Suprapubic skin (tissue), 4 donors: ENCODE measurements around the gene BDNF. TPM values are rescaled to one million over a fixed set of nuclear protein-coding genes. Genes with fewer than 3 reads are reported as not detected.
"Not testable (repeated sequence)": the region's sequence is repeated elsewhere in the genome, so short reads cannot be mapped to it uniquely, and the experiment has no call there.

ENCODE experiments used
- DNase-seq, 2 donors: peaks; one replicate each; pipeline ENCODE4 v3.0.0-alpha.2; 2019; ENCODE audit warnings: low spot score in 2 of 2
- H3K27ac ChIP-seq: fragments of 200-600 bp; sonication (generic); one replicate; pipeline ENCODE4 v1.5.1; 2019
- H3K27me3 ChIP-seq: fragments of 200-600 bp; sonication (generic); one replicate; pipeline ENCODE4 v1.5.1; 2019
- H3K36me3 ChIP-seq: fragments of 200-600 bp; sonication (generic); one replicate; pipeline ENCODE4 v1.5.1; 2019
- H3K4me1 ChIP-seq: fragments of 200-600 bp; sonication (generic); one replicate; pipeline ENCODE4 v1.5.1; 2019
- H3K4me3 ChIP-seq: fragments of 200-600 bp; sonication (generic); one replicate; pipeline ENCODE4 v1.5.1; 2019; ENCODE audit warnings: mild to moderate bottlenecking
- H3K9me3 ChIP-seq: fragments of 200-600 bp; sonication (generic); one replicate; pipeline ENCODE4 v1.5.1; 2019
- EP300 ChIP-seq: sonication (generic); formaldehyde crosslinking; IDR thresholded peaks from one replicate; pipeline ENCODE4 v1.6.1; 2017; ENCODE audit warnings: antibody characterized with exemption
- POLR2A ChIP-seq, 2 donors: fragments of 450-650 bp; IDR thresholded peaks; one replicate each; pipeline ENCODE4 v1.6.1; 2017; ENCODE audit warnings: antibody characterized with exemption in 2 of 2, mild to moderate bottlenecking in 2 of 2, moderate library complexity in 2 of 2
- POLR2AphosphoS5 ChIP-seq, 3 donors: sonication (generic); formaldehyde crosslinking; IDR thresholded peaks; one replicate each; pipeline ENCODE4 v1.6.1; 2017; ENCODE audit warnings: antibody characterized with exemption in 3 of 3
- WGBS: methylation state at CpG from one replicate; pipeline ENCODE4 v1.1.5; 2018; 5-methylcytosine and 5-hydroxymethylcytosine counted together
- total RNA-seq, 4 donors: library from RNA; depleted of rRNA; stranded (reverse); fragments of >200 nt; gene quantifications; one replicate each; pipeline ENCODE4 v1.1.0, GENCODE V29; 2016
- TF ChIP-seq, protein P1 (sequence below), 2 donors: fragments of 200-600 bp in 1 of 2; fragments of 450-650 bp in 1 of 2; sonication (generic) in 1 of 2; IDR thresholded peaks; one replicate each; pipeline ENCODE4 v1.5.1; 2016 to 2019; ENCODE audit warnings: antibody characterized with exemption in 2 of 2, mild to moderate bottlenecking in 1 of 2, moderate library complexity in 1 of 2

BDNF gene
- total RNA-seq, 4 donors from 2014 or later: 0.17 to 2.0 (median 0.54) TPM

DNA sequence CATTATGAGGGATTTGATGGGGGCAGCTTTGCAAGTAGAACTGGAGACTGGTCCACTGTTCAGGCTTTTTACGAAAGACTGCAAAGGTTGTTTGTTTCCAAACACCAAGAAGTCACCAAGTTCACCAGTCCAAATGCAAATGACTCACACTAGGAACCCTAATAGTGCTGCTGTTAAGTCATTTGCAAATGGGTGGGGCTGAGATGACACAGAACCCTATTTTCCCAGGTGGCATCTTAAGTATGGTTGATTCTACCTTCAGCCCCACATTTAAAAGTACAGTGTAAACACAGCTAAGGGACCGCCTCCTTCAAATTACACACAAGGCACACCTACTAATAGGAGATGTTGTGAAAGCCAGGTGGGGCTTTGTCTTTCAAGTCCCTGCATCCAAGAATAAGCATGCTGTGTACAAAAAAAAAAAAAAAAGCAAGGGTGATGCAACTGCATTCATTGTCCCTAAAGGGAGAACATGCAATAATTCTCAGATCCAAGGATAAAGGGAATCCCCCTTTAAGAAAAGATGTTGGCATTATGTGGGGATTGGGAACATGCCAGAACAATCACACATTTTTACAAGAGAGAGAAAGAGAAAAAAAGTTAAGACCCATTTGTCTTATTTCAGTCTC is 27.3 kb downstream of the BDNF start:
- Histone ChIP-seq H3K4me3 (no peak overlapping the region), H3K27me3 (no peaks in the 10 kb centered on the region), H3K27ac (peak overlapping the region; percentile 58), H3K36me3 (no peaks in the 10 kb centered on the region), H3K9me3 (no peaks in the 10 kb centered on the region), H3K4me1 (peaks cover 5% of the 10 kb centered on the region)
- no peak for DNase-seq
- WGBS: 53% methylated on average over 2 of the region's 2 CpGs
- TF ChIP-seq, protein P1, sequence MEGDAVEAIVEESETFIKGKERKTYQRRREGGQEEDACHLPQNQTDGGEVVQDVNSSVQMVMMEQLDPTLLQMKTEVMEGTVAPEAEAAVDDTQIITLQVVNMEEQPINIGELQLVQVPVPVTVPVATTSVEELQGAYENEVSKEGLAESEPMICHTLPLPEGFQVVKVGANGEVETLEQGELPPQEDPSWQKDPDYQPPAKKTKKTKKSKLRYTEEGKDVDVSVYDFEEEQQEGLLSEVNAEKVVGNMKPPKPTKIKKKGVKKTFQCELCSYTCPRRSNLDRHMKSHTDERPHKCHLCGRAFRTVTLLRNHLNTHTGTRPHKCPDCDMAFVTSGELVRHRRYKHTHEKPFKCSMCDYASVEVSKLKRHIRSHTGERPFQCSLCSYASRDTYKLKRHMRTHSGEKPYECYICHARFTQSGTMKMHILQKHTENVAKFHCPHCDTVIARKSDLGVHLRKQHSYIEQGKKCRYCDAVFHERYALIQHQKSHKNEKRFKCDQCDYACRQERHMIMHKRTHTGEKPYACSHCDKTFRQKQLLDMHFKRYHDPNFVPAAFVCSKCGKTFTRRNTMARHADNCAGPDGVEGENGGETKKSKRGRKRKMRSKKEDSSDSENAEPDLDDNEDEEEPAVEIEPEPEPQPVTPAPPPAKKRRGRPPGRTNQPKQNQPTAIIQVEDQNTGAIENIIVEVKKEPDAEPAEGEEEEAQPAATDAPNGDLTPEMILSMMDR (IDR thresholded peaks at IDR 0.05): no peak
- TF ChIP-seq POLR2A (IDR thresholded peaks at IDR 0.05) (no peak), POLR2AphosphoS5 (IDR thresholded peaks at IDR 0.05) (no peak), EP300 (no peak)

DNA sequence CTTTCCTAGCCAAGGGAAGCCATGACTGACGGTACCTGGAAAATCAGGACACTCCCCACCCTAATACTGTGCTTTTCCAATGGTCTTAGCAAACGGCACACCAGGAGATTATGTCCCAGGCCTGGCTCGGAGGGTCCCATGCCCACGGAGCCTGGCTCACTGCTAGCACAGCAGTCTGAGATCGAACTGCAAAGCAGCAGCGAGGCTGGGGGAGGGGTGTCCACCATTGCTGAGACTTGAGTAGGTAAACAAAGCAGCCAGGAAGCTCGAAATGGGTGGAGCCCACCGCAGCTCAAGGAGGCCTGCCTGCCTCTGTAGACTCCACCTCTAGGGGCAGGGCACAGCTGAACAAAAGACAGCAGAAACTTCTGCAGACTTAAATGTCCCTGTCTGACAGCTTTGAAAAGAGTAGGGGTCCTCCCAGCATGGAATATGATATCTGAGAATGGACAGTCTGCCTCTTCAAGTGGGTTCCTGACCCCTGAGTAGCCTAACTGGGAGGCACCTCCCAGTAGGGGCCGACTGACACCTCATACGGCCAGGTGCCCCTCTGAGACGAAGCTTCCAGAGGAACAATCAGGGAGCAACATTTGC is 34.6 kb downstream of the BDNF start:
- H3K9me3 ChIP-seq, H3K36me3 ChIP-seq, H3K27me3 ChIP-seq, H3K4me3 ChIP-seq, DNase-seq, H3K27ac ChIP-seq, H3K4me1 ChIP-seq: not testable (repeated sequence)
- WGBS: 83% methylated on average over 9 of the region's 11 CpGs

DNA sequence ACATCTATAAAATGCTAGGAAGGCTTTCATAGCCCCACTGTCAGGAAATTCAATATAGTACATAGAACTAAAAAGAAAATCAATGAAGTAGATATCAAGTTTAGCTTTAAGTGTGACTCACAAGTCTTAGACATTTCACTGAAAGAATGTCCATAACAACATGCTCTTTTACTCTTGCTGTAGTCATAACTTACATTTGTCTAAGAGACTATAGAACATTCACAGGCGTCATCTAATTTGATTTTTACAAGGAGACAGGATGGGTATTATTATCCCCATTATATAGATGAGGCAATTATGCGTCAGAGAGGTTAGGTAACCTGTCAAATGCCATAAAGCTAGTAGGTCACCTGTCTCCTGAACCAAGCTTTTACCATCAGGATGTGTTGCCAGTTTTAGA is 36.9 kb downstream of the BDNF start:
- H3K27me3 ChIP-seq: no peaks in the 10 kb centered on the region

DNA sequence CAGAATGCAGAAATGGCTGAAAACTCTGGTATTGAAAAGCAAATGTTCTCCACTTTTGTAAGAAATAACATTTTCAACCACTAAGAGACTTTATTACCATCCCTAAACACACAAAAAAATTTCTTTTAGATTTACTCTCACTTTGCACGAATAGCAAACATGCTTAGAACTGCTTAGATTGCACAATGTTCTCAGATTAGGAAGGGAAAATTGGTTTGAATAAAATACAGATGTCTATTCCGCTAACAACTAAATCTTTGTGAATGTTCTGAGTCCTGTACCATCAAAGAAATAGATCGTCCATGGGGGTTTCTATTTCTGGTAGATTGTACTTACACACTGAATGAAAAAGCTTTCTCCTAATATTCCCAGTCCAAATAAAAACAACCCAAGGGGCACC is 40.1 kb downstream of the BDNF start:
- H3K27me3 ChIP-seq: no peaks in the 10 kb centered on the region
- peaks cover 3% of the 10 kb centered on the region for H3K36me3 ChIP-seq
- no peak for TF ChIP-seq EP300
- TF ChIP-seq POLR2A (IDR thresholded peaks at IDR 0.05): no peak
- TF ChIP-seq POLR2AphosphoS5 (IDR thresholded peaks at IDR 0.05): no peak
- TF ChIP-seq, protein P1 (IDR thresholded peaks at IDR 0.05): no peak
- H3K9me3 ChIP-seq: no peaks in the 10 kb centered on the region
- H3K4me3 ChIP-seq: no peak overlapping the region
- DNase-seq: no peak
- no peaks in the 10 kb centered on the region for H3K4me1 ChIP-seq
- WGBS: 49% methylated on average over 3 of the region's 3 CpGs
- H3K27ac ChIP-seq: no peak overlapping the region

More for the DNA sequence above, 36.9 kb downstream of the BDNF start:
- TF ChIP-seq POLR2A (IDR thresholded peaks at IDR 0.05) (no peak), EP300 (no peak), POLR2AphosphoS5 (IDR thresholded peaks at IDR 0.05) (no peak)
- TF ChIP-seq, protein P1 (IDR thresholded peaks at IDR 0.05): no peak
- Histone ChIP-seq H3K36me3 (no peaks in the 10 kb centered on the region), H3K4me1 (no peaks in the 10 kb centered on the region), H3K27ac (no peak overlapping the region), H3K4me3 (no peak overlapping the region), H3K9me3 (no peaks in the 10 kb centered on the region)
- no peak for DNase-seq
- WGBS: 92% methylated on average over 2 of the region's 2 CpGs

DNA sequence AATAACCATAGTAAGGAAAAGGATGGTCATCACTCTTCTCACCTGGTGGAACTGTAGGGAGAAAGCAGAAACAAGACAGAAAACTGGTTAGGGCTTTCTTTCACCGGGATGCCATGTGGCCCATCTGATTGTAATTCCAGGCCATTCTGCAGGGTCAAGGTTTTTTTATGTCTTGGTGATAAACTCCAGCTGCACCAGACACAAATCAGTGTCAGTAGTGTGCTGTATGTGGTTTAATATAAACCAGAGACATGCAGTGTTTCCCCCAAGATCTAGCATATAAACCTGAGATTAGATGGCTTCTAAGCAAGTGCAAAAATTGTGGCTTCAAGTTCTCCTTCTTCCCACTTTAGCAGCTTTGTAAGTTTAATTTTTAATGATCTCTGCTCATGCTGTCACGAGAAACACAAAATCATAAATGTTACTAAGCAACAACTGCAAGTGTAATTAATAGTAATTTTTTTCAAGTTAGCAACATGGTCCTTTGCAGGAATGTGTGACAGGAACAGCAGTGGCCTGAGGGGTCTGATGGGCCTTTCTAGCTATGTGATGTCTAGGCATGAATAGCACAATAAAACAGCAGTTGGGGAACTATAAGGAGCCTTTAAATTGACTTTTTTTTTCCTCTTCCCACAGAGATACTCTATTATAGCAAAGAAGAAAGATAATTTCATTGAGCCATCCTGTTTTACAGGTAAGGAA is 41.6 kb downstream of the BDNF start:
- TF ChIP-seq POLR2AphosphoS5 (IDR thresholded peaks at IDR 0.05) (no peak), POLR2A (IDR thresholded peaks at IDR 0.05) (no peak), EP300 (no peak)
- TF ChIP-seq, protein P1 (IDR thresholded peaks at IDR 0.05): no peak
- H3K27ac ChIP-seq: no peak overlapping the region

More for the DNA sequence above, 41.6 kb downstream of the BDNF start:
- peaks cover 3% of the 10 kb centered on the region for H3K36me3 ChIP-seq
- WGBS: 52% methylated on average over 2 of the region's 2 CpGs
- no peaks in the 10 kb centered on the region for H3K9me3 ChIP-seq
- no peak for DNase-seq
- no peaks in the 10 kb centered on the region for H3K4me1 ChIP-seq
- H3K27me3 ChIP-seq: no peaks in the 10 kb centered on the region
- H3K4me3 ChIP-seq: no peak overlapping the region
